Measurements from ENCODE around the gene P2RX4. TPM values are rescaled to one million over a fixed set of nuclear protein-coding genes. Genes with fewer than 3 reads are reported as not detected.

P2RX4 gene
- total and polyA plus RNA-seq, 4 donors: 16.5 to 32.1 (median 21.8) TPM

- Histone ChIP-seq H3K9me3 (ENCODE audit: control insufficient read depth in 4 of 4, low read length in 3 of 4) (no peaks in the 10 kb centered on the region), H3K4me1 (ENCODE audit: control insufficient read depth in 4 of 4, insufficient read depth in 4 of 4, low read length in 3 of 4) (peaks cover 7 to 15% (median 10%) of the 10 kb centered on the region in 4 donors), H3K36me3 (ENCODE audit: control insufficient read depth in 4 of 4, insufficient read depth in 3 of 4, low read depth in 1 of 4, low read length in 3 of 4) (peaks cover 1 to 23% (median 16%) of the 10 kb centered on the region in 4 donors), H3K9ac (ENCODE audit: low read depth in 1 of 2, low read length in 2 of 2) (no peak overlapping the region), H3K4me3 (ENCODE audit: low read depth in 1 of 3, low read length in 3 of 3) (no peak overlapping the region), H3K27me3 (ENCODE audit: control insufficient read depth in 4 of 4, insufficient read depth in 4 of 4, low read length in 3 of 4) (no peaks in the 10 kb centered on the region), H3K27ac (ENCODE audit: low read depth in 1 of 2, low read length in 2 of 2) (peak overlapping the region in 1 of 2 donors; percentile 39)
- no peak for TF ChIP-seq NR2F2 (IDR thresholded peaks at IDR 0.05)
- TF ChIP-seq CTCF (IDR thresholded peaks at IDR 0.05; ENCODE audit: low read depth, low read length, missing input control): no peak
- no peak for TF ChIP-seq HNF4G (IDR thresholded peaks at IDR 0.05)
- TF ChIP-seq FOXA2 (IDR thresholded peaks at IDR 0.05): no peak
- no peak for TF ChIP-seq REST (IDR thresholded peaks at IDR 0.05)
- no peak for TF ChIP-seq TAF1 (conservative IDR thresholded peaks at IDR 0.05)
- TF ChIP-seq RXRA (IDR thresholded peaks at IDR 0.05): no peak
- no peak for TF ChIP-seq EGR1 (IDR thresholded peaks at IDR 0.05; ENCODE audit: low read depth in 2 of 2)
- no peak for TF ChIP-seq GABPA (IDR thresholded peaks at IDR 0.05 in 1 of 2, conservative IDR thresholded peaks at IDR 0.05 in 1 of 2)
- no peak for TF ChIP-seq RAD21 (IDR thresholded peaks at IDR 0.05)
- TF ChIP-seq SP1 (IDR thresholded peaks at IDR 0.05): no peak
- TF ChIP-seq, protein P1, sequence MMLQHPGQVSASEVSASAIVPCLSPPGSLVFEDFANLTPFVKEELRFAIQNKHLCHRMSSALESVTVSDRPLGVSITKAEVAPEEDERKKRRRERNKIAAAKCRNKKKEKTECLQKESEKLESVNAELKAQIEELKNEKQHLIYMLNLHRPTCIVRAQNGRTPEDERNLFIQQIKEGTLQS (IDR thresholded peaks at IDR 0.05): no peak
- no peak for TF ChIP-seq JUND (IDR thresholded peaks at IDR 0.05)
- no peak for TF ChIP-seq YY1 (IDR thresholded peaks at IDR 0.05)
- no peak for TF ChIP-seq FOXA1 (IDR thresholded peaks at IDR 0.05)
- TF ChIP-seq, protein P2, sequence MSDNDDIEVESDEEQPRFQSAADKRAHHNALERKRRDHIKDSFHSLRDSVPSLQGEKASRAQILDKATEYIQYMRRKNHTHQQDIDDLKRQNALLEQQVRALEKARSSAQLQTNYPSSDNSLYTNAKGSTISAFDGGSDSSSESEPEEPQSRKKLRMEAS (IDR thresholded peaks at IDR 0.05): no peak
- no peak for TF ChIP-seq ZBTB33 (IDR thresholded peaks at IDR 0.05)
- no peak for TF ChIP-seq HNF4A (conservative IDR thresholded peaks at IDR 0.05)
- whole genome bisulfite sequencing: 78% methylated on average over 7 of the region's 7 CpGs
- no peak for DNase-seq (ENCODE audit: low spot score)
These were observed 28.8 kb downstream of the P2RX4 start for GRCh38 chr12:121238604-121239350.

Data from liver (tissue), 9 donors.